H1 (cell line): ENCODE data around the gene MORN5. TPM values are rescaled to one million over a fixed set of nuclear protein-coding genes. Genes with fewer than 3 reads are reported as not detected.
A peak's percentile ranks its signal among the peaks of the same experiment; 100 is the strongest.

Experiments used
- CTCF ChIA-PET: fragments of 300-600 bp; sonication (Branson Sonifier 250); formaldehyde crosslinking; loops from one replicate; lab custom pipeline; 2021; ENCODE audit not compliant: partially characterized antibody; lab: Charles Lee
- POLR2A ChIA-PET: fragments of 300-600 bp; sonication (Branson Sonifier 250); formaldehyde crosslinking; loops from one replicate; lab custom pipeline; 2021; ENCODE audit warnings: inconsistent platforms; ENCODE audit not compliant: partially characterized antibody; lab: Charles Lee
- DNase-seq, 2 experiments: peaks; one replicate each; pipeline versions ENCODE4 v3.0.0 to v3.0.0-alpha.2; 2010 to 2022; ENCODE audit warnings: low spot score in 2 of 2, low read depth in 1 of 2, mixed read lengths in 1 of 2
- FAIRE-seq: peaks from 2 replicates; lab custom pipeline; 2011; peaks lifted over from hg19 to GRCh38; lab: Jason Lieb, UNC
- H2AFZ ChIP-seq: 2 replicates; pipeline ENCODE4 v1.8.1; 2012; ENCODE audit warnings: low read length, inconsistent platforms
- H2AK5ac ChIP-seq: 2 replicates; pipeline ENCODE4 v1.6.1; 2013; ENCODE audit warnings: low read depth, low read length
- H2BK120ac ChIP-seq: replicated peaks from 2 replicates; pipeline ENCODE3; 2013; ENCODE audit warnings: low read depth, low read length, inconsistent platforms
- H2BK12ac ChIP-seq: 2 replicates; pipeline ENCODE4 v1.6.1; 2013; ENCODE audit warnings: low read depth, low read length
- H2BK15ac ChIP-seq: 2 replicates; pipeline ENCODE4 v1.6.1; 2013; ENCODE audit warnings: low read length
- H2BK20ac ChIP-seq: 2 replicates; pipeline ENCODE4 v1.6.1; 2013; ENCODE audit warnings: low read length
- H2BK5ac ChIP-seq: 2 replicates; pipeline ENCODE4 v1.6.1; 2013; ENCODE audit warnings: low read depth, low read length
- H3K14ac ChIP-seq: 2 replicates; pipeline ENCODE4 v1.6.1; 2013; ENCODE audit warnings: inconsistent platforms; ENCODE audit not compliant: insufficient read length
- H3K18ac ChIP-seq: 2 replicates; pipeline ENCODE4 v1.6.1; 2013; ENCODE audit warnings: low read length; ENCODE audit errors: extremely low read depth
- H3K23ac ChIP-seq: 2 replicates; pipeline ENCODE4 v1.6.1; 2013; ENCODE audit warnings: inconsistent platforms; ENCODE audit not compliant: insufficient read length
- H3K23me2 ChIP-seq: 2 replicates; pipeline ENCODE4 v1.6.1; 2013; ENCODE audit warnings: low read depth, low read length
- H3K27ac ChIP-seq: 2 replicates; pipeline ENCODE4 v1.6.1; 2011; ENCODE audit warnings: low read depth, low read length, inconsistent platforms
- H3K27me3 ChIP-seq, 4 experiments: replicated peaks in 1 of 4; 1 replicate in 1 of 4; 2 replicates in 3 of 4; pipeline versions ENCODE4 v1.6.1 to v1.8.1; 2011 to 2013; ENCODE audit warnings: low read length in 3 of 4, mild to moderate bottlenecking in 3 of 4, inconsistent platforms in 2 of 4, mixed read lengths in 2 of 4, moderate library complexity in 1 of 4; ENCODE audit not compliant: control insufficient read depth in 3 of 4, insufficient read depth in 3 of 4; ENCODE audit errors: extremely low read depth in 1 of 4
- H3K36me3 ChIP-seq, 4 experiments: 2 replicates each; pipeline versions ENCODE4 v1.6.1 to v1.8.1; 2011 to 2013; ENCODE audit warnings: mild to moderate bottlenecking in 4 of 4, low read length in 3 of 4, moderate library complexity in 2 of 4, control low read depth in 1 of 4, inconsistent platforms in 1 of 4; ENCODE audit not compliant: insufficient read depth in 4 of 4, control insufficient read depth in 2 of 4
- H3K4ac ChIP-seq: replicated peaks from 2 replicates; pipeline ENCODE3; 2013; ENCODE audit warnings: low read length, low read depth, mixed read lengths, inconsistent platforms; ENCODE audit not compliant: insufficient read length
- H3K4me1 ChIP-seq, 4 experiments: replicated peaks in 1 of 4; 1 replicate in 1 of 4; 2 replicates in 3 of 4; pipeline versions ENCODE4 v1.6.1 to v1.8.1; 2011 to 2013; ENCODE audit warnings: low read length in 3 of 4, inconsistent platforms in 2 of 4, mixed read lengths in 1 of 4; ENCODE audit not compliant: insufficient read depth in 4 of 4, control insufficient read depth in 3 of 4
- H3K4me2 ChIP-seq, 2 experiments: 2 replicates each; pipeline versions ENCODE4 v1.6.1 to v1.8.1; 2011 to 2013; ENCODE audit warnings: low read depth in 2 of 2, low read length in 2 of 2, control low read depth in 1 of 2, inconsistent platforms in 1 of 2, mild to moderate bottlenecking in 1 of 2; ENCODE audit not compliant: insufficient read depth in 1 of 2
- H3K4me3 ChIP-seq, 4 experiments: fragments of 200-600, 300-600 bp in 1 of 4; sonication (generic), shearing (Covaris generic), sonication (Bioruptor Twin) in 1 of 4; 2 replicates each; pipeline versions ENCODE4 v1.5.1 to v1.8.1; 2011 to 2016; ENCODE audit warnings: low read length in 4 of 4, low read depth in 3 of 4, control low read depth in 2 of 4, inconsistent platforms in 2 of 4, mild to moderate bottlenecking in 2 of 4, mixed read lengths in 1 of 4, moderate library complexity in 1 of 4; ENCODE audit not compliant: insufficient read depth in 2 of 4; ENCODE audit errors: extremely low read depth in 1 of 4
- H3K56ac ChIP-seq: replicated peaks from 2 replicates; pipeline ENCODE3; 2013; ENCODE audit warnings: low read depth, mild to moderate bottlenecking, mixed read lengths, low read length, inconsistent platforms; ENCODE audit not compliant: insufficient read length
- H3K79me1 ChIP-seq: 2 replicates; pipeline ENCODE4 v1.6.1; 2013; ENCODE audit warnings: low read depth, low read length, control low read depth
- H3K79me2 ChIP-seq, 2 experiments: 2 replicates each; pipeline versions ENCODE4 v1.6.1 to v1.8.1; 2012 to 2013; ENCODE audit warnings: low read length in 2 of 2, mild to moderate bottlenecking in 2 of 2, inconsistent platforms in 1 of 2; ENCODE audit not compliant: insufficient read depth in 2 of 2, control insufficient read depth in 1 of 2
- H3K9ac ChIP-seq, 4 experiments: replicated peaks in 1 of 4; 1 replicate in 1 of 4; 2 replicates in 3 of 4; pipeline versions ENCODE4 v1.6.1 to v1.8.1; 2011 to 2013; ENCODE audit warnings: low read depth in 3 of 4, low read length in 3 of 4, control low read depth in 2 of 4, mild to moderate bottlenecking in 2 of 4, moderate library complexity in 2 of 4, inconsistent platforms in 1 of 4; ENCODE audit errors: extremely low read depth in 1 of 4
- H3K9me3 ChIP-seq, 2 experiments: 2 replicates each; pipeline versions ENCODE4 v1.6.1 to v1.8.1; 2012 to 2013; ENCODE audit warnings: mild to moderate bottlenecking in 2 of 2, moderate library complexity in 2 of 2, control low read depth in 1 of 2, inconsistent platforms in 1 of 2, low read depth in 1 of 2, low read length in 1 of 2, mixed read lengths in 1 of 2; ENCODE audit not compliant: insufficient read depth in 2 of 2
- H4K20me1 ChIP-seq, 2 experiments: replicated peaks in 1 of 2; 2 replicates each; pipeline versions ENCODE3 to v1.8.1; 2011 to 2013; ENCODE audit warnings: inconsistent platforms in 2 of 2, low read length in 2 of 2, mild to moderate bottlenecking in 1 of 2; ENCODE audit not compliant: insufficient read depth in 2 of 2, control insufficient read depth in 1 of 2
- H4K5ac ChIP-seq: 2 replicates; pipeline ENCODE4 v1.6.1; 2013; ENCODE audit warnings: low read length, low read depth, mixed read lengths, inconsistent platforms; ENCODE audit not compliant: insufficient read length
- H4K8ac ChIP-seq: 2 replicates; pipeline ENCODE4 v1.8.0; 2013; ENCODE audit warnings: mild to moderate bottlenecking, moderate library complexity, low read length, inconsistent platforms; ENCODE audit not compliant: insufficient read depth; ENCODE audit errors: extremely low read depth
- H4K91ac ChIP-seq: replicated peaks from 2 replicates; pipeline ENCODE3; 2013; ENCODE audit warnings: low read length, mixed read lengths, inconsistent platforms; ENCODE audit not compliant: insufficient read length
- CBX5 ChIP-seq: fragments of 300-800, 300-1000 bp; sonication (generic); IDR thresholded peaks from 2 replicates; pipeline ENCODE4 v1.7.1; 2016; ENCODE audit warnings: antibody characterized with exemption, low read length, low read depth
- CHD2 ChIP-seq: IDR thresholded peaks from 2 replicates; pipeline ENCODE4 v1.6.1; 2012; ENCODE audit warnings: low read length, improper control_type of control experiment
- EZH2 ChIP-seq: fragments of 200-600 bp; sonication (generic); IDR thresholded peaks from 2 replicates; pipeline ENCODE4 v1.7.1; 2012; ENCODE audit warnings: low read depth, mild to moderate bottlenecking, moderate library complexity, low read length, inconsistent platforms; ENCODE audit not compliant: severe bottlenecking
- HDAC2 ChIP-seq, 2 experiments: fragments of 300-600 bp in 1 of 2; sonication (generic) in 1 of 2; IDR thresholded peaks; 2 replicates each; pipeline ENCODE4 v1.6.1; 2011 to 2012; ENCODE audit warnings: low read depth in 2 of 2, low read length in 2 of 2, mild to moderate bottlenecking in 2 of 2, moderate library complexity in 2 of 2, borderline replicate concordance in 1 of 2, inconsistent platforms in 1 of 2
- JUND ChIP-seq: IDR thresholded peaks from 2 replicates; pipeline ENCODE4 v1.6.1; 2011; ENCODE audit warnings: mild to moderate bottlenecking, improper control_type of control experiment, low read length
- KDM1A ChIP-seq: fragments of 200-600, 300-600 bp; sonication (generic); IDR thresholded peaks from 2 replicates; pipeline ENCODE4 v1.7.1; 2016; ENCODE audit warnings: mild to moderate bottlenecking, low read length, borderline replicate concordance
- POU5F1 ChIP-seq: IDR thresholded peaks from 2 replicates; pipeline ENCODE4 v1.6.1; 2011; ENCODE audit warnings: low read depth, mild to moderate bottlenecking, low read length, moderate library complexity
- SRF ChIP-seq: IDR thresholded peaks from 2 replicates; pipeline ENCODE4 v1.6.1; 2011; ENCODE audit warnings: mild to moderate bottlenecking, low read depth, low read length, moderate library complexity
- TAF1 ChIP-seq: IDR thresholded peaks from 2 replicates; pipeline ENCODE4 v1.6.1; 2011; ENCODE audit warnings: mild to moderate bottlenecking, low read depth, low read length
- USF2 ChIP-seq: IDR thresholded peaks from 2 replicates; pipeline ENCODE4 v1.6.1; 2011; ENCODE audit warnings: low read length, improper control_type of control experiment
- ZNF274 ChIP-seq: IDR thresholded peaks from 2 replicates; pipeline ENCODE4 v1.7.0; 2012; ENCODE audit warnings: low read length, borderline replicate concordance; ENCODE audit errors: extremely low read depth
- WGBS, 2 experiments: shearing (Covaris generic) in 1 of 2; methylation state at CpG; one replicate each; pipeline versions ENCODE4 v1.1.6 to v1.1.7; 2013 to 2015; ENCODE audit warnings: low lambda C conversion rate in 2 of 2, mixed read lengths in 2 of 2, inconsistent platforms in 1 of 2, low coverage in 1 of 2, missing lambda C conversion rate in 1 of 2; ENCODE audit not compliant: insufficient replicate concordance in 2 of 2, insufficient coverage in 1 of 2, insufficient read length in 1 of 2; ENCODE audit errors: extremely low coverage in 1 of 2, missing lambda C conversion rate in 1 of 2; 5-methylcytosine and 5-hydroxymethylcytosine counted together
- polyA plus RNA-seq, 7 experiments: library from polyadenylated mRNA; depleted of rRNA in 3 of 7; stranded (reverse) in 5 of 7; unstranded in 2 of 7; fragments of >200 nt in 5 of 7; fragments of 200-250 nt in 2 of 7; gene quantifications; 1 replicate in 5 of 7; 2 replicates in 1 of 7; 4 replicates in 1 of 7; pipeline versions ENCODE4 v1.2.1 to v1.2.3, GENCODE V29; 2011 to 2013; ENCODE audit warnings: missing spikeins in 2 of 7, mixed read lengths in 2 of 7
- total RNA-seq: library from RNA; stranded (reverse); fragmentation: NEBNext Ultra II Directional; extraction: Animal tissue kit (Norgen Biotek cat#: 25700); gene quantifications from 2 replicates; pipeline ENCODE4 v1.2.1, GENCODE V29; 2021

The MORN5 gene
- total and polyA plus RNA-seq, 2 of the 8 experiments (the other 6 are each of a cell fraction or from before 2014, with no cell fraction given): not detected

- H4K5ac ChIP-seq: no peak overlapping the region
- peaks cover 1 to 4% (median 3%) of the 10 kb centered on the region in 4 experiments; a peak in 6 of 7 replicates for H3K27me3 ChIP-seq
- H3K79me1 ChIP-seq: no peaks in the 10 kb centered on the region
- no peak overlapping the region for H3K27ac ChIP-seq
- no peak overlapping the region for H2AFZ ChIP-seq
- no peak overlapping the region for H3K56ac ChIP-seq
- H3K4me2 ChIP-seq: no peak overlapping the region
- no peaks in the 10 kb centered on the region for H4K20me1 ChIP-seq
- no peak overlapping the region for H2BK5ac ChIP-seq
- no peaks in the 10 kb centered on the region for H3K36me3 ChIP-seq
- no peak overlapping the region for H4K8ac ChIP-seq
- DNase-seq (no peak), FAIRE-seq (no peak)
- no peak overlapping the region for H4K91ac ChIP-seq
- H3K18ac ChIP-seq: no peak overlapping the region
- no peak overlapping the region for H2AK5ac ChIP-seq
- H2BK12ac ChIP-seq: peak overlapping the region; percentile 80; the same call in 1 of the 2 replicates
- WGBS, 2 experiments: 78% methylated on average over 10 of the region's 10 CpGs; no CpG with 5 or more reads in 1 of the 2 experiments
- H2BK15ac ChIP-seq: 0 out of 2 replicates have a peak overlapping the region, but pooled peaks have one; percentile 81
- peaks cover 6 to 13% (median 11%) of the 10 kb centered on the region in 4 experiments for H3K4me1 ChIP-seq
- CTCF ChIA-PET: interaction anchor here (1.0 to 15.6 kb wide), 13 partner anchors 9 to 247 kb away, joined by 3 to 544 read pairs (median 26); partner anchors contain the start of gene TTLL11
- no peaks in the 10 kb centered on the region for H3K9me3 ChIP-seq
- H2BK20ac ChIP-seq: no peak overlapping the region
- no peak overlapping the region for H3K14ac ChIP-seq
- H3K9ac ChIP-seq: no peak overlapping the region
- H3K79me2 ChIP-seq: no peaks in the 10 kb centered on the region
- no peak overlapping the region for H2BK120ac ChIP-seq
- H3K23ac ChIP-seq: no peak overlapping the region
- TF ChIP-seq USF2: no peak
- no peak for TF ChIP-seq CHD2
- TF ChIP-seq KDM1A: no peak
- no peak for TF ChIP-seq ZNF274
- no peak for TF ChIP-seq SRF
- TF ChIP-seq HDAC2 (IDR thresholded peaks at IDR 0.05; ENCODE audit: borderline replicate concordance in 1 of 2, low read depth in 2 of 2, low read length in 2 of 2): no peak
- TF ChIP-seq POU5F1: no peak
- no peak for TF ChIP-seq EZH2
- TF ChIP-seq TAF1: no peak
- TF ChIP-seq CBX5: no peak
- TF ChIP-seq JUND: no peak
- TF ChIP-seq, all 59 proteins: peak for 0
- POLR2A ChIA-PET: no interaction called here
- Histone ChIP-seq H3K23me2 (no peaks in the 10 kb centered on the region), H3K4me3 (no peak overlapping the region), H3K4ac (no peak overlapping the region)
These were observed 39.2 kb upstream of the MORN5 start for GRCh38 chr9:122120316-122121071.
